GM13976 (cell line): ENCODE measurements around the gene PRR23E.

Source experiments
- DNase-seq: peaks from one replicate; pipeline ENCODE4 v3.0.0; 2012; ENCODE audit warnings: low spot score
- in situ Hi-C: fragments of 300-500 bp; cut with MboI; formaldehyde crosslinking; loops from one replicate; pipeline ENCODE4 v1.12.0; 2022; ENCODE audit warnings: low sequenced_read_pairs, mixed read lengths, inconsistent platforms; ENCODE audit not compliant: unreplicated experiment
- TF ChIP-seq, protein P1 (sequence below): IDR thresholded peaks from 2 replicates; pipeline ENCODE4 v1.5.1; 2012; ENCODE audit warnings: borderline replicate concordance, mild to moderate bottlenecking; ENCODE audit not compliant: insufficient read depth; ENCODE audit errors: extremely low read depth, missing control alignments, control extremely low read depth

Gene PRR23E

DNA sequence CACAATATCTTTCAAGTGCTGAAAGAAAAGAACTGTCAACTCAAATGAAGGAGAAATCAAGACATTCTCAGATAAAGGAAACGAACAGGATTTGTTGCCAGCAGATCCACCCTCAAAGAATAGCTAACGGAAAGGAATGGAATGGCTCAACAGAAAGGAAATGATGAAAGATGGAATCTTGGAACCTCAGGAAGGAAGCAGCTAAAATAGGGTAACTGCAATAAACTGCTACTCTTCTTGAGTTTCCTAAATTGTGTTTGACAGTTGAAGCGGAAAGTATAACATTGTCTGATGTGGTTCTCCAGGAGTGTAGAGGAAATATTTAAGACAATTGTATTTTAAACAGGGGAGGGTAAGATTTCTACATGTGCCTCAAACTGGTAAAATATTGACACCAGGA, 22.0 kb downstream of the PRR23E start:
- DNase-seq, result no peak
- TF ChIP-seq, protein P1, sequence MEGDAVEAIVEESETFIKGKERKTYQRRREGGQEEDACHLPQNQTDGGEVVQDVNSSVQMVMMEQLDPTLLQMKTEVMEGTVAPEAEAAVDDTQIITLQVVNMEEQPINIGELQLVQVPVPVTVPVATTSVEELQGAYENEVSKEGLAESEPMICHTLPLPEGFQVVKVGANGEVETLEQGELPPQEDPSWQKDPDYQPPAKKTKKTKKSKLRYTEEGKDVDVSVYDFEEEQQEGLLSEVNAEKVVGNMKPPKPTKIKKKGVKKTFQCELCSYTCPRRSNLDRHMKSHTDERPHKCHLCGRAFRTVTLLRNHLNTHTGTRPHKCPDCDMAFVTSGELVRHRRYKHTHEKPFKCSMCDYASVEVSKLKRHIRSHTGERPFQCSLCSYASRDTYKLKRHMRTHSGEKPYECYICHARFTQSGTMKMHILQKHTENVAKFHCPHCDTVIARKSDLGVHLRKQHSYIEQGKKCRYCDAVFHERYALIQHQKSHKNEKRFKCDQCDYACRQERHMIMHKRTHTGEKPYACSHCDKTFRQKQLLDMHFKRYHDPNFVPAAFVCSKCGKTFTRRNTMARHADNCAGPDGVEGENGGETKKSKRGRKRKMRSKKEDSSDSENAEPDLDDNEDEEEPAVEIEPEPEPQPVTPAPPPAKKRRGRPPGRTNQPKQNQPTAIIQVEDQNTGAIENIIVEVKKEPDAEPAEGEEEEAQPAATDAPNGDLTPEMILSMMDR, result no peak
- in situ Hi-C loops, result no loop called here

DNA sequence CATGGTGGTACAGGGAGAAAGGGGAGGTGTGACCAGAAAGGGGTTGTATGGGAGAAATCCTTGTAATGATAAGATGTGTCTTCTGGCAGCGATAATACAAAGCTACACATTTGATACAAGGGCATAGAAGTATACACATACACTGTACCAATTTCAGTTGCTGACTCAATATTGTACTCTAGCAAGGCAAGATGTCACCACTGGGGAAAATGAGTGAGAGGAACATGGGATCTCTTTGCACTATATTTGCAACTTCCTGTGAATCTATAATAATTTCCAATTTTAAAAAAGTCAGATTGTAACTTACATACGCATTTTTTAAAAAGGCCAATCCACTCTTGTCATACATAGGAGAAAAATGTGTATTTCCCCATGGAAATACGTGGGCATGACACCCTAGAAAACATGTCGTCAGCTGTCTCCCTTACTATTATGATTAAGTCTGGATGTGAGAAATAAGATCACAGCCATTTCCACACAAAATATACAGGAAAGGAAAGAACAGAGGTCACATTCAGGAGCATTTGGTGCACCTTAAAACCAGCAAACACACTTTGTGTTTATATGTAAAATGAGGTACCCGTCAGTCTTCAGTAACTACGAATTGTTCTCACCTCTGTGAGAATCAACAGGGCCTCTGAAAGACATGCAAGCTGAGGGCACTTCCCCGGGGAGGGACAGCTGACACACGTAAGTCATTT, 22.9 kb downstream of the PRR23E start:
- TF ChIP-seq, protein P1, result no peak
- DNase-seq, result peak; percentile 22
- in situ Hi-C loops, result no loop called here

DNA sequence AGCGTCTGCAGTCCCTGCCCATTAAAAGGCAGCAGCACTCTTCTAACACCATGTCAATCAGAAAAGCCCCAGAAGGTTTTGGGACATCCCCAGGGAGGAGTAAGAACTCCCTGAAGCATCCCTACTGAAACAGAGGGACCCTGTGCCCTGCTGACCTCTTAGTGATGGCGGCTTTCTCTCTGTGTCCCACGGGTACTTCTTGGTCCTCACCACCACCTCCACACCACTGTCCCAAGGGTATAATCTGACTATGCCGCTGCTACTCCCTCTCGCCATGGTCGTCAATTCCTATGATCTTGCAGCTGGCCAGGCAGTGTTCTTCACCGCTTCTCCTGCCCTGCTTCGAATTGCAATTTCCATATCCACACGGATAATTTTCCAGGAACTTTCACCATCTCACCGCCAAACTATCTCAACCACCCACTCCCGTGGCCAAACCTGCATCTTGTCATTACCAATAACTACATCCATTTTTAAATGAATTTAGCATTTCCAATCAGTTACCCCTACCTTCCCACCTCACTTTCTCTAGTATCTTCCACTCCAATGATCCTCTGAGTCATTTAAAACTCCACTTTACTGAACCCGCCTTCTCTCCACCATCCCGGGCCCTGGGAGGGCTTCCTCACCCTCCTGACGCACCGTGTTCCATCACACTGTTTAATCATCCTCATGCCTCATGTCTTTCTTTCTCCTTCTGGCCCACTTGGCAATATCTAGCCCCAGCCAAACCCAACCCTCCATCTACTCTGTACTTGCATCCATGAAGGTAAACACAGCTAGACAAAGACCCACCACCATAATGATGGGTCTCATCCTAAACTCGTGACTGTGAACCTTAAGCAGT, 23.7 kb downstream of the PRR23E start:
- DNase-seq, result peak; percentile 76
- in situ Hi-C loops, result no loop called here
- TF ChIP-seq, protein P1, result no peak

DNA sequence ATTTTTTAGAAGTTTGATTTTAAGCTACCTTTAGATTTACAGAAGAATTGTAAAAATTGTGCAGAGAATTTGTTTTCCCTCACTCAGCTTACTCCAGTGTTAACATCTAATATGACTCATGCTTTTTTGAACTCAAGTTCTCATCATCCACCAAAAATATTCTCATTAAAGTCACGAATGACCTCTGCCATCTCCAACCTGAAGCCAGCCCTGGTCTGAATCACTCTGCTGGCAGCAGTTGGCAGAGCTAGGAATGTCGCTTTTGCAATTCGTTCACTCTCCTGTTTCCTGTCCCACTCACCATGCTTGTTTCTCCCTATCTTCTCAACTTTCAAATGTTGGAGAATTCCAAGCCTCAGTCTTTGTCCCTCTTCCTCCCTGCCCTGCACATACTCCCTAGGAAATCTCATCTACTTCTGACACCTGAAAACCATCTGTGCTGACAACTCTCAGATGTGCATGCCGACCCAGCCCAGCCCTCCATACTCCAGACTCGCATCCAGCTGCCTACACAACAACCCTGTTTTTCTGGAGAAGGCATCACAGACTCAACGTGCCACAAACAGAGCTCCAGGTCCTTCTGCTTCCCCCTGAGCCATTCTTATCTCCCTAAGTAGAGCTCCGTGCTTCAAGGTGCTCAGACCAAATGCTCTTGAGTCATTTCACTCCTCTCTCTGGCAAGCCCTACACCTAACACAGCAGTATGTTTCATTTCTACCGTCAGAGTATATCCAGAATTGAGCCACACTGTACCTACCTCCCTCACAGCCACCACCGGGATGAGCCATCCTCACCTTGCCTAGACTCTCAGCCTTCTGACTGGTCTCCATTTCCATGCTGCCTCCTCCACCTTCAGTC, 24.9 kb downstream of the PRR23E start:
- TF ChIP-seq, protein P1, result no peak
- peak; percentile 53 for DNase-seq
- in situ Hi-C loops, result no loop called here

DNA sequence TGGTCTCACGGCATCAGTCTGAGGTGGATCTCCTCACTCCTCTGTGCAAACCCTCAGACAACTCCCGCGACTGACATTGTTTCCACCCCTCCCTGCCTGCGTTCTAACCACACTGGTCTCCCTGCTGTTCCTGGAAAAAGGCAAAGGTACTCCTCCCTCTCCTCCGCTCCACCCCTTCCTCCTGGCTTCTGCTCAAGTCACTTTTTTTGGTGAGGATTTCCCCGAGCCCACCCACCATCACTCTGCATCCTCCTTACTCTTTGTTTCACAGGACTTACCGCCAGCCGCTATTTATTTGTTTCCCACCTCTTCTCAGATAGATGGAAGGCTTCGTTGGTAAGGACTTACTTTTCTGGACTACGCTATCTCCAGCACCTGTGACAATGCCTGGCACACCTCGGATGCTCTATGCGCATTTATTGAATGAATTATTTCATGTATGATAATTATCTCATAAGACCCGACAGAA, 25.6 kb downstream of the PRR23E start:
- TF ChIP-seq, protein P1, result no peak
- DNase-seq, result no peak
- in situ Hi-C loops, result no loop called here

DNA sequence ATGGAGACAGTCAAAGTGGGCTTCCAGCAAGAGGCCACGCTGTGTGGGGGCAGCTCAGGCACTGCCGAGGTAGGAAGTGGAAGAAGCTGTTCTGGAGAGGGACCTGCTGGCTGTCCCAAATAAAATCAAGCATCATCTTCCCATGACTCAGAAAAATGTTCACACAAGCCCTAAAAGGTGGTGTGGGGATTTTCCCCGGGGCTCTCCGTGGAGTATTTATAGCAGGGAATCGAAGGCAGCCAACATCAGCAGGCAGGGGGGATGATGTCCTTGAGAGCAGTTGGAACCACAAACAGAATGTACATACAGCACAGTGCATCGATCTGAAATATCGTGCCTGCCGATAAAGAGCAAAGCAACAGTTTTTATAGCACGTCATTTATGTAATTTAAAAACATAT, 27.6 kb downstream of the PRR23E start:
- in situ Hi-C loops, result no loop called here
- TF ChIP-seq, protein P1, result no peak
- DNase-seq, result peak; percentile 55
